ENCODE measurements around the gene CAP2. TPM values are rescaled to one million over a fixed set of nuclear protein-coding genes. Genes with fewer than 3 reads are reported as not detected.

The CAP2 gene
- total RNA-seq, 4 donors from 2014 or later = 28.5 to 66.5 (median 59.0) TPM

GRCh38 chr6:17484201-17484849 lies 90.9 kb downstream of the CAP2 start:
- 91 to 97% methylated on average over 9 to 10 of the region's 10 CpGs for WGBS, 2 donors (ENCODE audit: low coverage in 1 of 2)
- Histone ChIP-seq H3K9me3 (no peaks in the 10 kb centered on the region), H3K27ac (no peak overlapping the region), H3K4me1 (peaks cover 0 to 4% (median 0%) of the 10 kb centered on the region in 3 donors), H3K36me3 (no peaks in the 10 kb centered on the region), H3K27me3 (no peaks in the 10 kb centered on the region), H3K4me3 (no peak overlapping the region)
- TF ChIP-seq POLR2A (IDR thresholded peaks at IDR 0.05) (no peak), EP300 (IDR thresholded peaks at IDR 0.05) (no peak), CTCF (IDR thresholded peaks at IDR 0.05) (no peak), POLR2AphosphoS5 (IDR thresholded peaks at IDR 0.05) (no peak)
- ATAC-seq = no peak

GRCh38 chr6:17485181-17485580 lies 91.8 kb downstream of the CAP2 start:
- Histone ChIP-seq H3K27ac (no peak overlapping the region), H3K27me3 (no peaks in the 10 kb centered on the region), H3K36me3 (no peaks in the 10 kb centered on the region), H3K9me3 (no peaks in the 10 kb centered on the region), H3K4me1 (peaks cover 0 to 4% (median 0%) of the 10 kb centered on the region in 3 donors), H3K4me3 (no peak overlapping the region)
- no peak for ATAC-seq
- WGBS, 2 donors (ENCODE audit: low coverage in 1 of 2) = 52 to 67% methylated on average over 3 of the region's 4 CpGs
- TF ChIP-seq CTCF (IDR thresholded peaks at IDR 0.05) = no peak
- no peak for TF ChIP-seq POLR2AphosphoS5 (IDR thresholded peaks at IDR 0.05)
- no peak for TF ChIP-seq POLR2A (IDR thresholded peaks at IDR 0.05)
- no peak for TF ChIP-seq EP300 (IDR thresholded peaks at IDR 0.05)

- Histone ChIP-seq H3K4me3 (no peak overlapping the region), H3K36me3 (no peaks in the 10 kb centered on the region), H3K27me3 (no peaks in the 10 kb centered on the region), H3K27ac (no peak overlapping the region), H3K9me3 (no peaks in the 10 kb centered on the region), H3K4me1 (peaks cover 0 to 11% (median 0%) of the 10 kb centered on the region in 3 donors)
- TF ChIP-seq POLR2A (IDR thresholded peaks at IDR 0.05) = no peak
- TF ChIP-seq CTCF (IDR thresholded peaks at IDR 0.05) = no peak
- TF ChIP-seq POLR2AphosphoS5 (IDR thresholded peaks at IDR 0.05) = no peak
- no peak for TF ChIP-seq EP300 (IDR thresholded peaks at IDR 0.05)
- WGBS, 2 donors (ENCODE audit: low coverage in 1 of 2) = 95% methylated on average over 2 of the region's 2 CpGs; no CpG with 5 or more reads in 1 of the 2 donors
- ATAC-seq = no peak
These were observed 92.6 kb downstream of the CAP2 start for GRCh38 chr6:17485946-17486345.

GRCh38 chr6:17486680-17487079 lies 93.3 kb downstream of the CAP2 start:
- TF ChIP-seq POLR2A (IDR thresholded peaks at IDR 0.05) (no peak), EP300 (IDR thresholded peaks at IDR 0.05) (no peak), POLR2AphosphoS5 (IDR thresholded peaks at IDR 0.05) (no peak), CTCF (IDR thresholded peaks at IDR 0.05) (no peak)
- Histone ChIP-seq H3K27ac (no peak overlapping the region), H3K27me3 (no peaks in the 10 kb centered on the region), H3K4me3 (no peak overlapping the region), H3K36me3 (no peaks in the 10 kb centered on the region), H3K9me3 (no peaks in the 10 kb centered on the region), H3K4me1 (peaks cover 0 to 18% (median 2%) of the 10 kb centered on the region in 3 donors)
- WGBS, 2 donors (ENCODE audit: low coverage in 1 of 2) = 82% methylated on average over 4 of the region's 4 CpGs; no CpG with 5 or more reads in 1 of the 2 donors
- ATAC-seq = no peak

- WGBS, 2 donors (ENCODE audit: low coverage in 1 of 2) = 64 to 74% methylated on average over 3 of the region's 4 CpGs
- no peak for ATAC-seq
These were observed 97.3 kb downstream of the CAP2 start for GRCh38 chr6:17490724-17491123.

More at GRCh38 chr6:17490724-17491123, 97.3 kb downstream of the CAP2 start:
- peak overlapping the region in 2 of 4 donors; percentile 71 to 76 for H3K27ac ChIP-seq
- H3K27me3 ChIP-seq = no peaks in the 10 kb centered on the region
- peaks cover 5 to 54% (median 13%) of the 10 kb centered on the region in 3 donors for H3K4me1 ChIP-seq
- no peaks in the 10 kb centered on the region for H3K36me3 ChIP-seq
- TF ChIP-seq CTCF (IDR thresholded peaks at IDR 0.05) (no peak), EP300 (IDR thresholded peaks at IDR 0.05) (no peak), POLR2AphosphoS5 (IDR thresholded peaks at IDR 0.05) (no peak), POLR2A (IDR thresholded peaks at IDR 0.05) (no peak)
- no peak overlapping the region for H3K4me3 ChIP-seq
- H3K9me3 ChIP-seq = no peaks in the 10 kb centered on the region
